GM12878 (cell line): ENCODE measurements around the gene EPS8. TPM values are rescaled to one million over a fixed set of nuclear protein-coding genes. Genes with fewer than 3 reads are reported as not detected.

Experiments
- ATAC-seq: fragments of 200-7000 bp; cut with Tn5 transposase; 3 replicates; pipeline ENCODE4 v1.9.1; 2020; ENCODE audit warnings: mild to moderate bottlenecking, moderate library complexity
- BruUV-seq: library from RNA; stranded (reverse); fragments of 400-500 nt; replicated peaks from 2 replicates; lab custom pipeline; 2021; lab: Mats Ljungman, UMichigan
- CTCF ChIA-PET: fragments of 300-600 bp; sonication (Branson Sonifier 250); formaldehyde crosslinking; extraction: SDS; loops from one replicate; lab custom pipeline; 2021; ENCODE audit warnings: inconsistent platforms; lab: Yijun Ruan, JAX
- POLR2A ChIA-PET: fragments of 350-600 bp; formaldehyde crosslinking; extraction: SDS; loops from one replicate; lab custom pipeline; 2021; ENCODE audit warnings: inconsistent platforms; lab: Charles Lee
- RAD21 ChIA-PET: fragments of 300-600 bp; sonication (Branson Sonifier 250); formaldehyde crosslinking; loops from one replicate; lab custom pipeline; 2023; ENCODE audit warnings: antibody characterized with exemption; ENCODE audit not compliant: unreplicated experiment; lab: Charles Lee
- SMC1A ChIA-PET: fragments of 300-600 bp; sonication (Branson Sonifier 250); formaldehyde crosslinking; loops from one replicate; lab custom pipeline; 2023; ENCODE audit not compliant: unreplicated experiment, uncharacterized antibody; lab: Charles Lee
- DNase-seq: peaks from one replicate; pipeline ENCODE4 v3.0.0-alpha.2; 2011; ENCODE audit warnings: low read depth, low spot score
- FAIRE-seq: peaks from 3 replicates; lab custom pipeline; 2011; peaks lifted over from hg19 to GRCh38; lab: Jason Lieb, UNC
- H2AFZ ChIP-seq: 2 replicates; pipeline ENCODE4 v1.6.0; 2011; ENCODE audit warnings: low read depth, low read length, control low read depth; ENCODE audit not compliant: control insufficient read depth
- H3K27ac ChIP-seq: 2 replicates; pipeline ENCODE4 v1.5.1; 2011; ENCODE audit warnings: control low read depth; ENCODE audit not compliant: control insufficient read depth, insufficient read depth
- H3K27me3 ChIP-seq, 2 experiments: replicated peaks in 1 of 2; 2 replicates each; pipeline versions ENCODE4 v1.6.0 to v1.6.1; 2011; ENCODE audit warnings: low read length in 1 of 2; ENCODE audit not compliant: control insufficient read depth in 2 of 2, insufficient read depth in 2 of 2
- H3K36me3 ChIP-seq, 2 experiments: 2 replicates each; pipeline ENCODE4 v1.5.1; 2011; ENCODE audit warnings: low read length in 1 of 2; ENCODE audit not compliant: control insufficient read depth in 2 of 2, insufficient read depth in 2 of 2
- H3K4me1 ChIP-seq: 2 replicates; pipeline ENCODE4 v1.6.1; 2011; ENCODE audit warnings: mild to moderate bottlenecking, low read length, moderate library complexity, mixed read lengths; ENCODE audit not compliant: control insufficient read depth, insufficient read depth
- H3K4me2 ChIP-seq: 2 replicates; pipeline ENCODE4 v1.6.0; 2011; ENCODE audit warnings: control low read depth; ENCODE audit not compliant: control insufficient read depth, insufficient read depth
- H3K4me3 ChIP-seq: fragments of 200-600 bp; sonication (generic); 2 replicates; pipeline ENCODE4 v1.5.1; 2016
- H3K79me2 ChIP-seq: 2 replicates; pipeline ENCODE4 v1.6.0; 2011; ENCODE audit warnings: low read length; ENCODE audit not compliant: control insufficient read depth, insufficient read depth
- H3K9ac ChIP-seq: 2 replicates; pipeline ENCODE4 v1.8.0; 2011; ENCODE audit warnings: low read length, control low read depth, mixed read lengths; ENCODE audit not compliant: control insufficient read depth, insufficient read depth
- H3K9me3 ChIP-seq: replicated peaks from 3 replicates; pipeline ENCODE4 v1.5.1; 2011; ENCODE audit warnings: mild to moderate bottlenecking, low read length; ENCODE audit not compliant: control insufficient read depth, insufficient read depth
- H4K20me1 ChIP-seq: 2 replicates; pipeline ENCODE4 v1.6.0; 2011; ENCODE audit not compliant: control insufficient read depth, insufficient read depth
- BHLHE40 ChIP-seq, 2 experiments: fragments of 450-650 bp in 1 of 2; IDR thresholded peaks; 2 replicates each; pipeline ENCODE4 v1.6.1; 2011 to 2017; ENCODE audit warnings: low read depth in 2 of 2, borderline replicate concordance in 1 of 2, improper control_type of control experiment in 1 of 2, low read length in 1 of 2, mild to moderate bottlenecking in 1 of 2
- CBFB ChIP-seq: IDR thresholded peaks from 2 replicates; pipeline ENCODE4 v1.6.1; 2016; ENCODE audit warnings: antibody characterized with exemption, low read depth
- CUX1 ChIP-seq: IDR thresholded peaks from 2 replicates; pipeline ENCODE4 v1.6.1; 2012; ENCODE audit warnings: improper control_type of control experiment, low read depth, low read length; ENCODE audit not compliant: insufficient replicate concordance
- WGBS: methylation state at CpG from one replicate; pipeline ENCODE4 v1.1.6; 2016; ENCODE audit warnings: low lambda C conversion rate; ENCODE audit not compliant: insufficient replicate concordance, insufficient coverage; ENCODE audit errors: missing lambda C conversion rate; 5-methylcytosine and 5-hydroxymethylcytosine counted together
- in situ Hi-C: fragments of 300-500 bp; cut with MboI; formaldehyde crosslinking; loops from 9 replicates; pipeline ENCODE4 v1.14.3; 2018; ENCODE audit warnings: mixed read lengths
- intact Hi-C: fragments of 100-400 bp; cut with micrococcal nuclease; formaldehyde crosslinking; loops from one replicate; pipeline ENCODE4 v1.14.2; 2022; ENCODE audit not compliant: unreplicated experiment
- polyA plus RNA-seq, 11 experiments: library from polyadenylated mRNA; depleted of rRNA in 4 of 11; unstranded in 6 of 11; stranded (reverse) in 5 of 11; fragments of >200 nt; fragmentation: Nextera tagmentation in 4 of 11; fragmentation: Illumina TruSeq in 1 of 11; extraction: Ambion mirVana in 4 of 11; extraction: Trizol in 1 of 11; gene quantifications; 1 replicate in 1 of 11; 2 replicates in 10 of 11; pipeline versions ENCODE4 v1.2.1 to v1.2.3, GENCODE V29; 2011 to 2016; ENCODE audit warnings: inconsistent platforms in 2 of 11, missing spikeins in 2 of 11, low read depth in 1 of 11
- total RNA-seq, 4 experiments: library from RNA; depleted of rRNA in 3 of 4; stranded (reverse); fragments of >200 nt in 3 of 4; fragmentation: Illumina TruSeq in 1 of 4; extraction: Trizol in 1 of 4; gene quantifications; 2 replicates each; pipeline versions ENCODE4 v1.2.1 to v1.2.3, GENCODE V29; 2013 to 2021

EPS8 gene
- total and polyA plus RNA-seq, 10 of the 15 experiments (the other 5 are each of a cell fraction or from before 2014, with no cell fraction given), result 1.3 to 127 (median 3.4) TPM

DNA sequence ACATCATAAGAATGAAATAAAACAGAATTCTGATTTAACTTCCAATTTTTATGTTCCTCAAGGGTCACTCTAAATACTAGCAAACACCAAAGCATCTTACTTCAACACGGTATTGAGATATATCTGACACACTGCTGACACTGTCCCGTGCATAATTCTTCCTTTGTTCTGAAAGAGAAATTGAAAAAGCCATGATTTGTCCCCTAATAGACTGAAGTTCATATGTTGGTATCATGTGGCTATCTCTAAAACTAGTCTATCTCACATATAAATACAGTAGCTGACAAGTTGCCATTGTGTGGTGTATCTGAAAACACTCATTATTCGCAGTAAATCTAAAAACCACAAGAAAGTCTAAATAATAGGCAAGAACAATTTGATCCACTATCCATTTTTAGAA, 118.4 kb downstream of the EPS8 start:
- Histone ChIP-seq H4K20me1 (no peaks in the 10 kb centered on the region), H3K4me2 (no peak overlapping the region), H3K27me3 (no peaks in the 10 kb centered on the region), H3K9me3 (no peaks in the 10 kb centered on the region), H3K4me3 (no peak overlapping the region), H3K4me1 (no peaks in the 10 kb centered on the region), H3K27ac (no peak overlapping the region), H3K79me2 (no peaks in the 10 kb centered on the region), H3K36me3 (no peaks in the 10 kb centered on the region), H2AFZ (no peak overlapping the region), H3K9ac (no peak overlapping the region)
- DNase-seq (no peak), ATAC-seq (peak; percentile 62), FAIRE-seq (no peak)
- SMC1A ChIA-PET, result interaction anchor here (0.7 to 4.2 kb wide), 5 partner anchors 12 to 85 kb away, joined by 3 to 26 read pairs (median 3); no protein-coding TSS in a partner anchor
- no TSS peak for BruUV-seq
- POLR2A ChIA-PET, result interaction anchor here (0.9 kb wide), 1 partner anchor 64 kb away, joined by 3 read pairs; no protein-coding TSS in a partner anchor
- in situ Hi-C loops (no loop called here), intact Hi-C loops (no loop called here)
- WGBS, result 83% methylated on average over 3 of the region's 3 CpGs
- RAD21 ChIA-PET, result interaction anchor here (1.2 kb wide), 1 partner anchor 15 kb away, joined by 3 read pairs; no protein-coding TSS in a partner anchor
- CTCF ChIA-PET, result interaction anchor here (1.5 kb wide), 1 partner anchor 87 kb away, joined by 3 read pairs; no protein-coding TSS in a partner anchor
- TF ChIP-seq BHLHE40 (IDR thresholded peaks at IDR 0.05; ENCODE audit: borderline replicate concordance in 1 of 2, low read depth in 2 of 2, low read length in 1 of 2), result peak in 1 of 2 experiments; percentile 33; a peak in 1 of 4 replicates
- no peak for TF ChIP-seq CBFB
- TF ChIP-seq CUX1, result no peak
- TF ChIP-seq, all 136 proteins: peak for 1
